Measurements from ENCODE around the gene NTPCR.
"Not testable (repeated sequence)": the region's sequence is repeated elsewhere in the genome, so short reads cannot be mapped to it uniquely, and the experiment has no call there.

The NTPCR gene

GRCh38 chr1:232950197-232951176 lies at the start of gene NTPCR:
Gene NTPCR (plus strand): TSS chr1:232950611. CDS start chr1:232950711, 100 bp downstream.
- DNase-seq: peak; percentile 97

GRCh38 chr1:232900818-232901217 lies 49.6 kb upstream of the NTPCR start:
- no peak for DNase-seq

GRCh38 chr1:232901255-232901654 lies 49.2 kb upstream of the NTPCR start:
- no peak for DNase-seq

- DNase-seq: no peak
Observed at GRCh38 chr1:232902774-232903350, 47.5 kb upstream of the NTPCR start.

GRCh38 chr1:232904131-232904530 lies 46.3 kb upstream of the NTPCR start:
- DNase-seq: no peak

- DNase-seq: no peak
Observed at GRCh38 chr1:232904566-232904965, 45.8 kb upstream of the NTPCR start.

GRCh38 chr1:232905331-232906034 lies 44.9 kb upstream of the NTPCR start:
- peak; percentile 39 for DNase-seq

GRCh38 chr1:232906441-232906840 lies 44.0 kb upstream of the NTPCR start:
- DNase-seq: no peak

- no peak for DNase-seq
Observed at GRCh38 chr1:232908831-232909230, 41.6 kb upstream of the NTPCR start.

GRCh38 chr1:232909752-232910151 lies 40.7 kb upstream of the NTPCR start:
- DNase-seq: no peak

GRCh38 chr1:232911027-232911599 lies 39.3 kb upstream of the NTPCR start:
- DNase-seq: no peak

GRCh38 chr1:232912845-232913580 lies 37.4 kb upstream of the NTPCR start:
- no peak for DNase-seq

- not testable (repeated sequence) for DNase-seq
Observed at GRCh38 chr1:232914271-232914670, 36.1 kb upstream of the NTPCR start.

- no peak for DNase-seq
Observed at GRCh38 chr1:232915212-232915611, 35.2 kb upstream of the NTPCR start.

- no peak for DNase-seq
Observed at GRCh38 chr1:232917053-232917452, 33.4 kb upstream of the NTPCR start.

- no peak for DNase-seq
Observed at GRCh38 chr1:232921381-232921780, 29.0 kb upstream of the NTPCR start.

GRCh38 chr1:232922485-232922884 lies 27.9 kb upstream of the NTPCR start:
- DNase-seq: no peak

GRCh38 chr1:232923739-232924386 lies 26.5 kb upstream of the NTPCR start:
- DNase-seq: peak; percentile 21

- DNase-seq: no peak
Observed at GRCh38 chr1:232924874-232925273, 25.5 kb upstream of the NTPCR start.

GRCh38 chr1:232925421-232926220 lies 24.8 kb upstream of the NTPCR start:
- no peak for DNase-seq

GRCh38 chr1:232927166-232927565 lies 23.2 kb upstream of the NTPCR start:
- not testable (repeated sequence) for DNase-seq

Measured in OCI-M1 (cell line).